Measurements from ENCODE around the gene LIME1. TPM values are rescaled to one million over a fixed set of nuclear protein-coding genes. Genes with fewer than 3 reads are reported as not detected.
A peak's percentile ranks its signal among the peaks of the same experiment; 100 is the strongest.
"Not testable (repeated sequence)": the region's sequence is repeated elsewhere in the genome, so short reads cannot be mapped to it uniquely, and the experiment has no call there.

The LIME1 gene
- total RNA-seq, 2 experiments from 2014 or later = 7.3 to 10.2 TPM

DNA sequence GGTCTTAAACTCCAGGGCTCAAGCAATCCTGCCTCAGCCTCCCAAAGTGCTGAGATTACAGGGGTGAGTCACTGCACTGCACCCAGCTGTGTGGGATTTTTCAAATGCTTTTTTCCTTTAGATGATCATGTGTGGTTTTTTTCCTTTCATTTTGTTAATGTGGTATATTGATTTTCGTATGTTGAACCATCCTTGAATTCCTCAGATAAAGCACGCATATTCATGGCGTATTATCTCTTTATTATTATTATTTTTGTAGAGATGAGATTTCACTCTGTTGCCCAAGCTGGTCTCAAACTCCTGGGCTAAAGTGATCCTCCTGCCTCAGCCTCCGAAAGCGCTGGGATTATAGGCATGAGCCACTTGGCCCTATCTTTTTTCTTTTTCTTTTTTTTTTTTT, 21.6 kb upstream of the LIME1 start:
- DNase-seq = no peak
- Mint-ChIP-seq H3K27me3 (no peaks in the 10 kb centered on the region), H3K4me3 (no peak overlapping the region), H3K36me3 (ENCODE audit: low read depth) (peaks cover 80% of the 10 kb centered on the region), H3K4me1 (peaks cover 49% of the 10 kb centered on the region), H3K27ac (no peak overlapping the region), H3K9me3 (ENCODE audit: low read depth) (peaks cover 10% of the 10 kb centered on the region)
- no peak for ATAC-seq
- ChIA-PET CTCF (interaction anchor here (0.6 kb wide), 1 partner anchor 54 kb away, joined by 3 read pairs; no protein-coding TSS in a partner anchor), POLR2A (interaction anchor here (0.6 kb wide), 1 partner anchor 271 kb away, joined by 3 read pairs; no protein-coding TSS in a partner anchor)
- intact Hi-C loops (cut with DNase I, micrococcal nuclease) = no loop called here

DNA sequence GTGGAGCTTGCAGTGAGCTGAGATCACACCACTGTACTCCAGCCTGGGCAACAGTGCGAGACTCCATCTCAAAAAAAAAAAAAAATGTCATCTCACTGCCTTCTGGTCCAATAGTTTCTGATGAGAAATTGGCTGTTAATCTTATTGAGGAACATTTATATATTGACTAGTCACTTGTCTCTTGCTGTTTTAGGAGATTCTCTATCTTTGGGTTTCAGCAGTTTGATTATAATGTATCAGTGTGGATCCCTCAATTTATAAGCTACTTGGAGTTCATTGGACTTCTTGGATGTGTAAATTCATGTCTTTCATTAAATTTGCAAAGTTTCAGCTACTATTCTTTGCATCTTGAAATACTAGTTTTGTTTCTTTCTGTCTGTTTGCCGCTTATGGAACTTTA, 17.5 kb upstream of the LIME1 start:
- intact Hi-C loops (cut with DNase I, micrococcal nuclease) = no loop called here
- DNase-seq (no peak), ATAC-seq (no peak)
- Mint-ChIP-seq H3K27me3 (no peaks in the 10 kb centered on the region), H3K4me3 (no peak overlapping the region), H3K27ac (peak overlapping the region; percentile 33), H3K36me3 (ENCODE audit: low read depth) (peaks cover 72% of the 10 kb centered on the region), H3K9me3 (ENCODE audit: low read depth) (peaks cover 8% of the 10 kb centered on the region), H3K4me1 (peaks cover 45% of the 10 kb centered on the region)
- POLR2A ChIA-PET = no interaction called here
- CTCF ChIA-PET = interaction anchor here (0.7 kb wide), 1 partner anchor 45 kb away, joined by 3 read pairs; no protein-coding TSS in a partner anchor

DNA sequence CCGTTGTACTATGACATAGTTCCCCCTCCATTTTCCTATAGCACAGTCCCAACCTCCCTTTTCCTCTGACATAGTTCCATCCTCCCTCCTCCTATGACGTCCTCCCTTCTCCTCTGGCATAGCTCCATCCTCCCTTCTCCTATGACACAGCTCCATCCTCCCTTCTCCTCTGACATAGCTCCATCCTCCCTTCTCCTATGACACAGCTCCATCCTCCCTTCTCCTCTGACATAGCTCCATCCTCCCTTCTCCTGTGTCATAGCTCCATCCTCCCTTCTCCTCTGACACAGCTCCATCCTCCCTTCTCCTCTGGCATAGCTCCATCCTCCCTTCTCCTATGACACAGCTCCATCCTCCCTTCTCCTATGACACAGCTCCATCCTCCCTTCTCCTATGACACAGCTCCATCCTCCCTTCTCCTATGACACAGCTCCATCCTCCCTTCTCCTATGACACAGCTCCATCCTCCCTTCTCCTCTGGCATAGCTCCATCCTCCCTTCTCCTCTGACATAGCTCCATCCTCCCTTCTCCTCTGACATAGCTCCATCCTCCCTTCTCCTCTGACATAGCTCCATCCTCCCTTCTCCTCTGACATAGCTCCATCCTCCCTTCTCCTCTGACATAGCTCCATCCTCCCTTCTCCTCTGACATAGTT, 13.4 kb upstream of the LIME1 start:
- intact Hi-C loops (cut with DNase I, micrococcal nuclease); ATAC-seq; POLR2A ChIA-PET; H3K4me3 Mint-ChIP-seq; DNase-seq; H3K27ac Mint-ChIP-seq; H3K27me3 Mint-ChIP-seq: not testable (repeated sequence)
- peaks cover 66% of the 10 kb centered on the region for H3K36me3 Mint-ChIP-seq (ENCODE audit: low read depth)
- CTCF ChIA-PET = interaction anchor here (1.0 to 1.2 kb wide), 2 partner anchors 7 to 16 kb away, joined by 3 to 4 read pairs; partner anchors contain the start of genes ARFRP1 and ZGPAT
- peaks cover 36% of the 10 kb centered on the region for H3K4me1 Mint-ChIP-seq
- H3K9me3 Mint-ChIP-seq (ENCODE audit: low read depth) = peaks cover 11% of the 10 kb centered on the region

DNA sequence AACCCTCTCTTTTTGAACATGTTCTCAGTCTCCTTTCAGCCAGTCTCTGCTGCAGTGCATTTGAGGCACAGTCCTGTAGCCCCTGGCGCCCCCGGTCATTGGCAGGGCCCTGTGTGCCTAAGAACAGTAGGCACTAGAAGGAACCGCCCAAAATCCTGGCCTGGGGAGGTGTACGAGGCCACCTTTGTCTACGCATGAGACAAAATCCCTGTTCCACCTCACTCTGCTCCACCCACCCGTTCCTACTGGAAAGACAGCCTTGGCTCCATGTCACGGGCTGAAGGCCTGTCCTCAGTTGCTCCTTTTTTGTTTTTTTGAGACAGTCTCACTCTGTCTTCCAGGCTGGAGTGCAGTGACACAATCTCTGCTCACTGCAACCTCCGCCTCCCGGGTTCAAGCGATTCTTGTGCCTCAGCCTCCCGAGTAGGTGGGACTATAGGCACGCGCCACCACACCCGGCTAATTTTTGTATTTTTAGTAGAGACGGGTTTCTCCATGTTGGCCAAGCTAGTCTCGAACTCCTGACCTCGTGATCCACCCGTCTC, 6.2 kb upstream of the LIME1 start:
- H3K4me3 Mint-ChIP-seq; POLR2A ChIA-PET; H3K27ac Mint-ChIP-seq; ATAC-seq; DNase-seq; H3K27me3 Mint-ChIP-seq; H3K9me3 Mint-ChIP-seq (ENCODE audit: low read depth): not testable (repeated sequence)
- Mint-ChIP-seq H3K36me3 (ENCODE audit: low read depth) (peaks cover 45% of the 10 kb centered on the region), H3K4me1 (peaks cover 26% of the 10 kb centered on the region)
- CTCF ChIA-PET = interaction anchor here (1.0 to 1.1 kb wide), 2 partner anchors 8 to 234 kb away, joined by 3 read pairs; no protein-coding TSS in a partner anchor
- intact Hi-C loops (cut with DNase I, micrococcal nuclease) = loop anchor here (2.0 to 10.0 kb wide), 2 partner anchors 23 to 245 kb away; partner anchors contain the start of genes ARFRP1 (in 1 of the 2) and SAMD10 (in 1 of the 2)

DNA sequence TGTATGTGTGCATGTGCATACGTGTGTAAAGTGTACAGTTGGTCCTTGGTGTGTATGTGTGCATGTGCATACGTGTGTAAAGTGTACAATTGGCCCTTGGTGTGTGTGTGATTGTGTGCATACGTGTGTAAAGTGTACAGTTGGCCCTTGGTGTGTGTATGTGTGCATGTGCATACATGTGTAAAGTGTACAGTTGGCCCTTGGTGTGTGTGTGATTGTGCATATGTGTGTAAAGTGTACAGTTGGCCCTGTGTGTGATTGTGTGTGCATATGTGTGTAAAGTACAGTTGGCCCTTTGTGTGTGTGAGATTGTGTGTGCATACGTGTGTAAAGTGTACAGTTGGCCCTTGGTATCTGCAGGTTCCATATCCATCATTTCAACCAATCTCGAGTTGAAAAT, 5.1 kb upstream of the LIME1 start:
- CTCF ChIA-PET = interaction anchor here (1.1 kb wide), 1 partner anchor 235 kb away, joined by 3 read pairs; no protein-coding TSS in a partner anchor
- intact Hi-C loops (cut with DNase I, micrococcal nuclease) = loop anchor here (2.0 to 10.0 kb wide), 2 partner anchors 25 to 243 kb away; partner anchors contain the start of genes ARFRP1 (in 1 of the 2) and SAMD10 (in 1 of the 2)
- H3K27me3 Mint-ChIP-seq = no peaks in the 10 kb centered on the region

DNA sequence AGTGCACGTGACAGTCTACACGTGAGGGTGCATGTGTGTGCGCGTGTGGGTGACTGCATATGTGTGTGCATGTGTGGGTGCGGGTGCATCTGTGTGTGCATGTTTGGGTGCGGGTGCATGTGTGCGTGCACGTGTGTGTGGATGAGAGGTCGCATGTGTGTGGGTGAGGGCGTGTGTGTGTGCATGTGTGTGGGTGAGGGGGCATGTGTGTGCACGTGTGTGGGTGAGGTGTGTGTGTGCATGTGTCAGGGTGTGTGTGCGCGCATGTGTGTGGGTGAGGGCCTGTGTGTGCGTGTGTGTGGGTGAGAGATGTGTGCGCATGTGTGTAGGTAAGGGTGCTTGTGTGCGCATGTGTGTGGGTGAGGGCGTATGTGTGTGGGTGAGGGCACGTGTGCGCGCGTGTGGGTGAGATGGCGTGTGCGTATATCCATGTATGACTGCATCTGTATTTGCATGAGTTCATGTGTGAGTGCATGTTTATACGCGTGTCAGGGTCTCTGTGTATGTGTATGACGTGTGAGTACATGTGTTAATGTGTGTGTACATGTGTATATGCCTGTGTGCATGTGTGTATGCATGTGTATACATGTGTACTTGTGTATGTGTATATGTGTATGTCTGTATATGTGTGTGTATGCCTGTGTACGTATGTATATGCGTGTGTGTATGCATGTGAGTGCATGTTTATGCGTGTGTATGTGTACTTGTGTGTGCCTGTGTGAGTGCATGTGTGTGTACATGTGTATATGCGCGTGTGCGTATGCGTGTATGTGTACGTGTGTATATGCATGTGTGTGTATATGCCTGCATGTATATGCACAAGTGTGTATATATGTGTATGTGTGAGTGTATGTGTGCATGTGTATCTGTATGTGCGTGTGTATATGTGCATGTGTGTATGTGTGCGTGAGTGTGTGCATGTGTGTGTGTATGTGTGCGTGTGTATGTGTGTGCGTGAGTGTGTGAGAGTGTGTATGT, 4.1 kb upstream of the LIME1 start:
- H3K4me1 Mint-ChIP-seq = peaks cover 35% of the 10 kb centered on the region
- no peaks in the 10 kb centered on the region for H3K9me3 Mint-ChIP-seq (ENCODE audit: low read depth)
- no peak overlapping the region for H3K27ac Mint-ChIP-seq
- ChIA-PET CTCF (no interaction called here), POLR2A (interaction anchor here (0.5 kb wide), 1 partner anchor 16 kb away, joined by 5 read pairs; no protein-coding TSS in a partner anchor)
- DNase-seq (no peak), ATAC-seq (no peak)
- no peak overlapping the region for H3K4me3 Mint-ChIP-seq
- no peaks in the 10 kb centered on the region for H3K27me3 Mint-ChIP-seq
- H3K36me3 Mint-ChIP-seq (ENCODE audit: low read depth) = peaks cover 32% of the 10 kb centered on the region
- intact Hi-C loops (cut with DNase I, micrococcal nuclease) = loop anchor here in 1 of 2 experiments (10.0 kb wide), 1 partner anchor 242 kb away; the partner anchor contains the start of gene SAMD10

More for the DNA sequence above, 5.1 kb upstream of the LIME1 start:
- DNase-seq (no peak), ATAC-seq (no peak)
- Mint-ChIP-seq H3K27ac (no peak overlapping the region), H3K36me3 (ENCODE audit: low read depth) (peaks cover 38% of the 10 kb centered on the region), H3K9me3 (ENCODE audit: low read depth) (peaks cover 2% of the 10 kb centered on the region), H3K4me1 (peaks cover 35% of the 10 kb centered on the region), H3K4me3 (no peak overlapping the region)
- POLR2A ChIA-PET = no interaction called here

DNA sequence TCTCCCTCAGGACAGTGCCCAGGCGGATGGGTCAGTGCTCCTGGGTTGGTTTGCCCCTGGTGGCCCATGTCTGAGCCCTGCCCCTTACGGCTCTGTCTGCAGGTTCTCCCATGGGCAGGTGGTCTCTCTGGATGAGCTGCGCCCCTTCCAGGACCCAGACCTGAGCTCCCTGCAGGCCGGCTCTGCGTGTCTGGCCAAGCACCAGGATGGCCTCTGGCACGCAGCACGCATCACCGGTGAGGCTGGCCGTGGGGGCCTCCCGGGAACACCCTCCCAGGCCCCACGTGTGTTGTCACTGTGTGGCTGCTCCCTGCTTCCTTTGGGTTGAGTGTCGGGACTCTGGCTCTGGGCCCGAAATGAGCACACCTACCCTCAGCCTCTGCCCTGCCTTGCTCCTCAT, 3.3 kb upstream of the LIME1 start:
- H3K4me3 Mint-ChIP-seq = no peak overlapping the region
- no peak for ATAC-seq
- no peaks in the 10 kb centered on the region for H3K27me3 Mint-ChIP-seq
- no peak for DNase-seq
- H3K4me1 Mint-ChIP-seq = peaks cover 28% of the 10 kb centered on the region
- no peak overlapping the region for H3K27ac Mint-ChIP-seq
- ChIA-PET CTCF (no interaction called here), POLR2A (interaction anchor here (0.5 kb wide), 1 partner anchor 17 kb away, joined by 5 read pairs; no protein-coding TSS in a partner anchor)
- intact Hi-C loops (cut with DNase I, micrococcal nuclease) = loop anchor here in 1 of 2 experiments (10.0 kb wide), 1 partner anchor 242 kb away; the partner anchor contains the start of gene SAMD10
- no peaks in the 10 kb centered on the region for H3K9me3 Mint-ChIP-seq (ENCODE audit: low read depth)
- peaks cover 28% of the 10 kb centered on the region for H3K36me3 Mint-ChIP-seq (ENCODE audit: low read depth)

DNA sequence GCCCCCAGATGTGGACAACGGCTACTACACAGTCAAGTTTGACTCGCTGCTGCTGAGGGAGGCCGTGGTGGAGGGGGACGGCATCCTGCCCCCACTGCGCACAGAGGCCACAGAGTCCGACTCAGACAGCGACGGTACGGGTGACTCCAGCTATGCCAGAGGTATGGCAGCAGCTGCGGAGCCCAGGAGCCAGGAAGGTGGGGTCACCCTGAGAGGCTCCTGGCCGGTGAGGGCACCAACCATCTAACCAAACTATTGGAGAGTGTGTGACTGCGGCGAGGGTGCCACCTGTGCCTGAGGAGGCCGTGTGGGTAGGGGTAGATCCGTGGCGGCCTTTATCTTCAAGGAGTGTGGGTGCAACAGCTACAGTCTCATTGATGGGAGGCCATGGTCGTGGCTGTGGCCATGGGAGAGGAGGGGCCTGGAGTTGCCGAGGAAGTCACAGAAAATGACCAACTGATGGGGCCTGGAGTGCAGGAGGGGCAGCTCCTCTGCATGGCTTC, 2.8 kb upstream of the LIME1 start:
- no peak for DNase-seq
- H3K27me3 Mint-ChIP-seq = no peaks in the 10 kb centered on the region
- no peak overlapping the region for H3K27ac Mint-ChIP-seq
- H3K4me3 Mint-ChIP-seq = no peak overlapping the region
- intact Hi-C loops (cut with DNase I, micrococcal nuclease) = loop anchor here in 1 of 2 experiments (10.0 kb wide), 1 partner anchor 241 kb away; the partner anchor contains the start of gene SAMD10
- peaks cover 23% of the 10 kb centered on the region for H3K4me1 Mint-ChIP-seq
- ChIA-PET POLR2A (no interaction called here), CTCF (interaction anchor here (0.6 kb wide), 1 partner anchor 411 kb away, joined by 3 read pairs; no protein-coding TSS in a partner anchor)
- peaks cover 23% of the 10 kb centered on the region for H3K36me3 Mint-ChIP-seq (ENCODE audit: low read depth)
- ATAC-seq = no peak
- H3K9me3 Mint-ChIP-seq (ENCODE audit: low read depth) = no peaks in the 10 kb centered on the region

DNA sequence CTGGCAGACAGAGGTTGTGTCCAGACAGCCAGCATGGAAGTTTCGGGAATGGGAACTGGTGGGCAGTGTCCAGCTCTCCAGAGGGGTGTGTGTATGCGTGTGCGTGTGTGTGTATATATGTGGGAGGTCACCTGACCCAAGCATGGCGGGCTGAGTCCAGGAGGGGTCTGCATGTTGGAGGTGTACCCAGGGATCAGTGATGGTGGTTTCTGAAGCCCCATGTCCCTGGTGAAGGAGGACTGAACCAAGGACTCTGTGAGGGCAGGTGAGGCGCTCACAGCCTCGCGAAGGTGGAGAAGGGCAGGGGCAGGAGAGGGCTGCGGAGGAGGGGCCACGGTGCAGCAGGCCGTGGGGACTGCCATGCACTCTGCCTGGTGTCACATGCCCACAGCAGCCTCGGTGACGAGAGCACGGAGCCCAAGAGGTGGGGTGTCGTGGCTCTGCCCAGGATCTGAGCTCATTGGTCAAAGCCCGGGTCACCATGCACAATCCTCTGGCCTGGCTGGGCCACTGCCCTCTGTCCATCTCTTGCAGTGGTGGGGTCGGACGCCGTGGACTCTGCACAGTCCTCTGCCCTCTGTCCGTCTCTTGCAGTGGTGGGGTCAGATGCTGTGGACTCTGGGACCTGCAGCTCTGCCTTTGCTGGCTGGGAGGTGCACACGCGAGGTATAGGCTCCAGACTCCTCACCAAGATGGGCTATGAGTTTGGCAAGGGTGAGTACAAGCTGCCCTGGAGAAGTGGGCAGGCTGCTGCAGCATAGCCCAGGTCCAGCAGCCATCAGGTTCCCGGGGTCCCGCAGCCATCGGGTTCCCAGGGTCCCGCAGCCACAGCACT, 2.1 kb upstream of the LIME1 start:
- Mint-ChIP-seq H3K4me1 (peaks cover 21% of the 10 kb centered on the region), H3K27me3 (no peaks in the 10 kb centered on the region), H3K36me3 (ENCODE audit: low read depth) (peaks cover 20% of the 10 kb centered on the region), H3K4me3 (no peak overlapping the region), H3K9me3 (ENCODE audit: low read depth) (no peaks in the 10 kb centered on the region), H3K27ac (no peak overlapping the region)
- DNase-seq (no peak), ATAC-seq (no peak)
- POLR2A ChIA-PET = no interaction called here
- CTCF ChIA-PET = interaction anchor here (0.6 to 0.8 kb wide), 2 partner anchors 41 to 411 kb away, joined by 3 read pairs; no protein-coding TSS in a partner anchor
- intact Hi-C loops (cut with DNase I, micrococcal nuclease) = loop anchor here in 1 of 2 experiments (10.0 kb wide), 1 partner anchor 240 kb away; the partner anchor contains the start of gene SAMD10
